ENCODE measurements around the gene RTN4. TPM values are rescaled to one million over a fixed set of nuclear protein-coding genes. Genes with fewer than 3 reads are reported as not detected.
"Not testable (repeated sequence)": the region's sequence is repeated elsewhere in the genome, so short reads cannot be mapped to it uniquely, and the experiment has no call there.

The RTN4 gene
- total RNA-seq, 1 experiment from 2014 or later, result 342 TPM

- no peak for TF ChIP-seq EZH2 (IDR thresholded peaks at IDR 0.05; ENCODE audit: low read depth)
- no peak for TF ChIP-seq CTCF (conservative IDR thresholded peaks at IDR 0.05)
- no peak overlapping the region for H3K4me2 ChIP-seq
- no peak overlapping the region for H2AFZ ChIP-seq
- H3K9me3 ChIP-seq (ENCODE audit: insufficient read depth, low read depth), result no peaks in the 10 kb centered on the region
- no peaks in the 10 kb centered on the region for H3K27me3 ChIP-seq (ENCODE audit: insufficient read depth, low read depth)
- H3K9me2 ChIP-seq (ENCODE audit: insufficient read depth), result no peaks in the 10 kb centered on the region
- H4K20me1 ChIP-seq (ENCODE audit: insufficient read depth), result no peaks in the 10 kb centered on the region
- peaks cover 26% of the 10 kb centered on the region for H3K4me1 ChIP-seq (replicated peaks; ENCODE audit: insufficient read depth)
- CTCF ChIA-PET, result interaction anchor here (0.6 kb wide), 1 partner anchor 1072 kb away, joined by 4 read pairs; no protein-coding TSS in a partner anchor
- DNase-seq, result peak in 1 of 2 experiments; percentile 12
- peaks cover 19% of the 10 kb centered on the region for H3F3A ChIP-seq (ENCODE audit: insufficient read depth, low read depth)
- H3K27ac ChIP-seq, result 0 out of 2 replicates have a peak overlapping the region, but pooled peaks have one; percentile 1
- H3K4me3 ChIP-seq, result no peak overlapping the region
- intact Hi-C loops (cut with micrococcal nuclease; ENCODE audit: unreplicated experiment), result no loop called here
- peaks cover 7% of the 10 kb centered on the region; the same call in 1 of the 2 replicates for H3K36me3 ChIP-seq (ENCODE audit: low read depth)
- peaks cover 28% of the 10 kb centered on the region for H3K79me2 ChIP-seq (ENCODE audit: low read depth)
- BruUV-seq (replicated peaks), result no TSS peak
- POLR2A ChIA-PET (ENCODE audit: unreplicated experiment), result no interaction called here
Measured at GRCh38 chr2:55056024-55056521, 5.8 kb upstream of the RTN4 start.

- POLR2A ChIA-PET (ENCODE audit: unreplicated experiment), result no interaction called here
- TF ChIP-seq CTCF (conservative IDR thresholded peaks at IDR 0.05), result no peak
- no peak for TF ChIP-seq EZH2 (IDR thresholded peaks at IDR 0.05; ENCODE audit: low read depth)
- Histone ChIP-seq H3K36me3 (ENCODE audit: low read depth) (peaks cover 7% of the 10 kb centered on the region; the same call in 1 of the 2 replicates), H2AFZ (no peak overlapping the region), H3K27me3 (ENCODE audit: insufficient read depth, low read depth) (no peaks in the 10 kb centered on the region), H3F3A (ENCODE audit: insufficient read depth, low read depth) (peaks cover 28% of the 10 kb centered on the region), H3K79me2 (ENCODE audit: low read depth) (peaks cover 37% of the 10 kb centered on the region), H4K20me1 (ENCODE audit: insufficient read depth) (no peaks in the 10 kb centered on the region), H3K4me3 (no peak overlapping the region), H3K27ac (no peak overlapping the region), H3K9me2 (ENCODE audit: insufficient read depth) (no peaks in the 10 kb centered on the region), H3K9me3 (ENCODE audit: insufficient read depth, low read depth) (no peaks in the 10 kb centered on the region), H3K4me1 (replicated peaks; ENCODE audit: insufficient read depth) (peaks cover 26% of the 10 kb centered on the region), H3K4me2 (no peak overlapping the region)
- intact Hi-C loops (cut with micrococcal nuclease; ENCODE audit: unreplicated experiment), result no loop called here
- no TSS peak for BruUV-seq (replicated peaks)
- no peak for DNase-seq
- CTCF ChIA-PET, result interaction anchor here (0.7 kb wide), 2 partner anchors 126 to 946 kb away, joined by 4 to 5 read pairs; no protein-coding TSS in a partner anchor
Measured at GRCh38 chr2:55054106-55054875, 4.0 kb upstream of the RTN4 start.

- intact Hi-C loops (cut with micrococcal nuclease; ENCODE audit: unreplicated experiment); BruUV-seq (replicated peaks); H3K27me3 ChIP-seq (ENCODE audit: insufficient read depth, low read depth); H4K20me1 ChIP-seq (ENCODE audit: insufficient read depth); DNase-seq; H3K9me3 ChIP-seq (ENCODE audit: insufficient read depth, low read depth); H3K9me2 ChIP-seq (ENCODE audit: insufficient read depth); H2AFZ ChIP-seq: not testable (repeated sequence)
- H3F3A ChIP-seq (ENCODE audit: insufficient read depth, low read depth), result peaks cover 39% of the 10 kb centered on the region
- peak overlapping the region; percentile 96 for H3K27ac ChIP-seq
- peaks cover 48% of the 10 kb centered on the region for H3K79me2 ChIP-seq (ENCODE audit: low read depth)
- H3K4me1 ChIP-seq (replicated peaks; ENCODE audit: insufficient read depth), result peaks cover 26% of the 10 kb centered on the region
- ChIA-PET POLR2A (ENCODE audit: unreplicated experiment) (interaction anchor here (0.6 kb wide), 1 partner anchor 37 kb away, joined by 5 read pairs; no protein-coding TSS in a partner anchor), CTCF (interaction anchor here (0.7 kb wide), 3 partner anchors 81 to 945 kb away, joined by 3 to 5 read pairs (median 4); no protein-coding TSS in a partner anchor)
- peak overlapping the region; percentile 78 for H3K4me2 ChIP-seq
- peak overlapping the region; percentile 93 for H3K4me3 ChIP-seq
- H3K36me3 ChIP-seq (ENCODE audit: low read depth), result peaks cover 11% of the 10 kb centered on the region; the same call in 1 of the 2 replicates
Measured at GRCh38 chr2:55053225-55053624, 3.0 kb upstream of the RTN4 start.

All from PC-9 (cell line).